ENCODE data around the gene CES3. TPM values are rescaled to one million over a fixed set of nuclear protein-coding genes. Genes with fewer than 3 reads are reported as not detected.

Gene CES3
- total RNA-seq, 1 experiment from 2014 or later, result 0.95 TPM

DNA sequence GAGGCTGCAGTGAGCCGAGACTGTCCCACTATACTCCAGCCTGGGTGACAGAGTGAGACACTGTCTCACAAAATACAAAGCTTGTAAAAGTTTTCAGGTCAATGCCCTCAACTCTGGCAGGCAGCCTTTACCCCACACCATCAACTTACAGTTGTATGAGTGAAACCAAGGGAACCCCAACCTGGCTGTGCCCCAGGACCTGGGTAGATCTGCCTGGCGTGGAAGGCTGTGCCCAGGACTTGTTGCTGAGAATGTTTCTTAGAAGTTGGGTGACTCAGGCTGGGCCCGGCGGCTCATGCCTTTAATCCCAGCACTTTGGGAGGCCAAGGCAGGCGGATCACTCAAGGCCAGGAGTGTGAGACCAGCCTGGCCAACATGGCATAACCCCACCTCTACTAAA lies 7.8 kb downstream of the CES3 start:
- intact Hi-C loops (cut with micrococcal nuclease; ENCODE audit: unreplicated experiment), result no loop called here
- H3K4me1 Mint-ChIP-seq (ENCODE audit: low read depth, unreplicated experiment), result no peaks in the 10 kb centered on the region
- Histone ChIP-seq H3K36me3 (ENCODE audit: control insufficient read depth, insufficient read depth, low read length) (no peaks in the 10 kb centered on the region), H3K27me3 (replicated peaks; ENCODE audit: control insufficient read depth, insufficient read depth, low read length) (no peaks in the 10 kb centered on the region), H3K4me3 (ENCODE audit: low read depth, low read length) (no peak overlapping the region), H3K9me3 (no peaks in the 10 kb centered on the region), H3K4me1 (no peaks in the 10 kb centered on the region)
- ChIA-PET CTCF (no interaction called here), POLR2A (no interaction called here)
- no peak for DNase-seq
- H3K27ac Mint-ChIP-seq (ENCODE audit: unreplicated experiment), result no peak overlapping the region
- H3K4me3 Mint-ChIP-seq (ENCODE audit: unreplicated experiment), result no peak overlapping the region
- peaks cover 12% of the 10 kb centered on the region for H3K36me3 Mint-ChIP-seq (ENCODE audit: insufficient read depth, unreplicated experiment)
- H3K27me3 Mint-ChIP-seq (ENCODE audit: insufficient read depth, unreplicated experiment), result peaks cover 4% of the 10 kb centered on the region
- BruUV-seq (replicated peaks), result no TSS peak
- no peak for TF ChIP-seq CTCF (IDR thresholded peaks at IDR 0.05; ENCODE audit: insufficient read depth in 1 of 2, low read depth in 1 of 2, low read length in 1 of 2, severe bottlenecking in 1 of 2, unreplicated experiment in 1 of 2)
- H3K9me3 Mint-ChIP-seq (ENCODE audit: unreplicated experiment), result no peaks in the 10 kb centered on the region

- Histone ChIP-seq H3K9me3 (no peaks in the 10 kb centered on the region), H3K27me3 (replicated peaks; ENCODE audit: control insufficient read depth, insufficient read depth, low read length) (no peaks in the 10 kb centered on the region), H3K4me1 (no peaks in the 10 kb centered on the region), H3K4me3 (ENCODE audit: low read depth, low read length) (no peak overlapping the region), H3K36me3 (ENCODE audit: control insufficient read depth, insufficient read depth, low read length) (no peaks in the 10 kb centered on the region)
- Mint-ChIP-seq H3K4me3 (ENCODE audit: unreplicated experiment) (no peak overlapping the region), H3K27ac (ENCODE audit: unreplicated experiment) (no peak overlapping the region), H3K27me3 (ENCODE audit: insufficient read depth, unreplicated experiment) (no peaks in the 10 kb centered on the region), H3K36me3 (ENCODE audit: insufficient read depth, unreplicated experiment) (peaks cover 5% of the 10 kb centered on the region), H3K4me1 (ENCODE audit: low read depth, unreplicated experiment) (no peaks in the 10 kb centered on the region), H3K9me3 (ENCODE audit: unreplicated experiment) (no peaks in the 10 kb centered on the region)
- intact Hi-C loops (cut with micrococcal nuclease; ENCODE audit: unreplicated experiment), result no loop called here
- no TSS peak for BruUV-seq (replicated peaks)
- DNase-seq, result no peak
- ChIA-PET POLR2A (no interaction called here), CTCF (interaction anchor here (0.6 to 1.8 kb wide), 2 partner anchors 10 to 17 kb away, joined by 3 to 5 read pairs; partner anchors contain the start of gene CES3)
- no peak for TF ChIP-seq CTCF (IDR thresholded peaks at IDR 0.05; ENCODE audit: insufficient read depth in 1 of 2, low read depth in 1 of 2, low read length in 1 of 2, severe bottlenecking in 1 of 2, unreplicated experiment in 1 of 2)
Measured at GRCh38 chr16:66970775-66971720, 10.0 kb downstream of the CES3 start.

- Mint-ChIP-seq H3K27ac (ENCODE audit: unreplicated experiment) (no peak overlapping the region), H3K4me1 (ENCODE audit: low read depth, unreplicated experiment) (no peaks in the 10 kb centered on the region), H3K4me3 (ENCODE audit: unreplicated experiment) (no peak overlapping the region), H3K9me3 (ENCODE audit: unreplicated experiment) (no peaks in the 10 kb centered on the region), H3K27me3 (ENCODE audit: insufficient read depth, unreplicated experiment) (no peaks in the 10 kb centered on the region), H3K36me3 (ENCODE audit: insufficient read depth, unreplicated experiment) (peaks cover 5% of the 10 kb centered on the region)
- H3K4me1 ChIP-seq, result no peaks in the 10 kb centered on the region
- BruUV-seq (replicated peaks), result no TSS peak
- no peak for DNase-seq
- H3K36me3 ChIP-seq (ENCODE audit: control insufficient read depth, insufficient read depth, low read length), result no peaks in the 10 kb centered on the region
- no peak for TF ChIP-seq CTCF (IDR thresholded peaks at IDR 0.05; ENCODE audit: insufficient read depth in 1 of 2, low read depth in 1 of 2, low read length in 1 of 2, severe bottlenecking in 1 of 2, unreplicated experiment in 1 of 2)
- no peak overlapping the region for H3K4me3 ChIP-seq (ENCODE audit: low read depth, low read length)
- POLR2A ChIA-PET, result no interaction called here
- CTCF ChIA-PET, result no interaction called here
- H3K27me3 ChIP-seq (replicated peaks; ENCODE audit: control insufficient read depth, insufficient read depth, low read length), result no peaks in the 10 kb centered on the region
- H3K9me3 ChIP-seq, result no peaks in the 10 kb centered on the region
- intact Hi-C loops (cut with micrococcal nuclease; ENCODE audit: unreplicated experiment), result no loop called here
Measured at GRCh38 chr16:66972983-66973382, 11.9 kb downstream of the CES3 start.
